Inferior parietal cortex (tissue), 1 donor: ENCODE results near the gene PRR16.

Source experiments
- DNase-seq: peaks from one replicate; pipeline ENCODE4 v3.0.0-alpha.2; 2016; ENCODE audit errors: extremely low spot score

Gene PRR16

GRCh38 chr5:120463006-120463680, 957 bp upstream of the PRR16 start:
- DNase-seq: no peak

- no peak for DNase-seq
Measured at GRCh38 chr5:120464627-120465435, 731 bp downstream of the PRR16 start.

- DNase-seq: no peak
Measured at GRCh38 chr5:120465436-120465961, 1.4 kb downstream of the PRR16 start.

GRCh38 chr5:120466341-120467006, 2.4 kb downstream of the PRR16 start:
- DNase-seq: no peak

GRCh38 chr5:120471971-120472370, 7.9 kb downstream of the PRR16 start:
- DNase-seq: no peak

- DNase-seq: no peak
Measured at GRCh38 chr5:120472911-120473310, 8.8 kb downstream of the PRR16 start.

- no peak for DNase-seq
Measured at GRCh38 chr5:120473332-120473731, 9.2 kb downstream of the PRR16 start.

GRCh38 chr5:120476063-120476462, 12.0 kb downstream of the PRR16 start:
- no peak for DNase-seq

GRCh38 chr5:120479066-120479465, 15.0 kb downstream of the PRR16 start:
- no peak for DNase-seq

GRCh38 chr5:120499876-120500563, 35.9 kb downstream of the PRR16 start:
- DNase-seq: no peak

GRCh38 chr5:120502531-120502930, 38.4 kb downstream of the PRR16 start:
- no peak for DNase-seq

- DNase-seq: no peak
Measured at GRCh38 chr5:120503341-120503740, 39.2 kb downstream of the PRR16 start.

- no peak for DNase-seq
Measured at GRCh38 chr5:120504057-120504456, 40.0 kb downstream of the PRR16 start.

GRCh38 chr5:120507197-120507596, 43.1 kb downstream of the PRR16 start:
- DNase-seq: no peak

GRCh38 chr5:120507800-120508463, 43.8 kb downstream of the PRR16 start:
- DNase-seq: no peak

GRCh38 chr5:120509053-120509452, 45.0 kb downstream of the PRR16 start:
- no peak for DNase-seq

- no peak for DNase-seq
Measured at GRCh38 chr5:120510098-120510637, 46.1 kb downstream of the PRR16 start.

- no peak for DNase-seq
Measured at GRCh38 chr5:120510994-120511686, 47.0 kb downstream of the PRR16 start.

GRCh38 chr5:120512068-120512467, 48.0 kb downstream of the PRR16 start:
- DNase-seq: no peak
